Measurements from ENCODE around the gene MXRA8.

DNA sequence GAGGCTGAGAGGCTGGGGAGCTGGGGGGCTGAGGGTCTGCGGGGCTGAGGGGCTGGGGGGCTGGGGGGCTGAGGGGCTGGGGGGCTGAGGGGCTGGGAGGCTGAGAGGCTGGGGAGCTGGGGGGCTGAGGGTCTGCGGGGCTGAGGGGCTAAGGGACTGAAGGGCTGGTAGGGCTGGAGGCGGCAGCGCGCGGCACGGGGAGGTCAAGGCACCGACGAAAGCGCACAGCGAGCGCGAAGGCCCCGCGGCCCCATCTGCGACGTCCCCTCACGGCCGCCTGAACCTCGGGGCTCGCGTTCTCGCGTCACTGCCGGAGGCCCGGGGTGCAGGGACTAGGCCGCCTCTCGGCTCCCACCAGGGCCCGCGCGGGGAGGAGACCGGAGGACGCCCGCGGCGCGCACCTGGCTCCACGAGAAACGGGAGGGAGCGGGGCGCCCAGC lies 34.3 kb downstream of the MXRA8 start:
- TF ChIP-seq CTCF (IDR thresholded peaks at IDR 0.05): no peak
- TF ChIP-seq POLR2A (IDR thresholded peaks at IDR 0.05): no peak

Data from thyroid gland (tissue), 4 donors.